PC-3 (cell line): ENCODE measurements around the gene PIM1.

Experiments used
- EZH2 ChIP-seq: fragments of 300-600 bp; sonication (generic); IDR thresholded peaks from one replicate; pipeline ENCODE4 v1.6.1; 2017; ENCODE audit warnings: antibody characterized with exemption, mild to moderate bottlenecking, low read length; ENCODE audit not compliant: unreplicated experiment
- EZH2phosphoT487 ChIP-seq: fragments of 300-600 bp; sonication (generic); IDR thresholded peaks from 2 replicates; pipeline ENCODE4 v1.6.1; 2018; ENCODE audit warnings: mild to moderate bottlenecking, antibody characterized with exemption, low read length, borderline replicate concordance
- TF ChIP-seq, protein P1 (sequence below): fragments of 300-600 bp; sonication (generic); conservative IDR thresholded peaks from 2 replicates; pipeline ENCODE4 v1.5.1; 2017; ENCODE audit warnings: antibody characterized with exemption, low read depth, mild to moderate bottlenecking, low read length

DNA sequence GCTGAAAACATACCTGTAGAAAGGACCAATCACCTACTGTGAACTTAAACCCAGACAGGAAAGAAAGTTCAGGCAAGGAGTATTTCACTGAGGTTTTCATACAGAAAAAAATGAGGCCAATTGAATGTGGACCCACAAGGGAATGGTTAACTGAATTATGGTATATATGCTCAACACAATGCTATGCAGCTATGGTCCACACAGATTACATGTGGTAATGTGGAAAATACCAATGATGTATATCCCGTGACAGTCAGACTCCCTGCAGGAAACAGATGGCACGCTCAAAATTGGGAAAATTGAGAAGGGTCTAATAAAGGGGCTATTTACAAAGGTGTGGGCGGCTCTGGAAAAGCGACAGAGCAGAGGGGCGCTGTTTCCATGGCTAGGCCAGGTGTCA lies 47.1 kb upstream of the PIM1 start:
- TF ChIP-seq, protein P1, sequence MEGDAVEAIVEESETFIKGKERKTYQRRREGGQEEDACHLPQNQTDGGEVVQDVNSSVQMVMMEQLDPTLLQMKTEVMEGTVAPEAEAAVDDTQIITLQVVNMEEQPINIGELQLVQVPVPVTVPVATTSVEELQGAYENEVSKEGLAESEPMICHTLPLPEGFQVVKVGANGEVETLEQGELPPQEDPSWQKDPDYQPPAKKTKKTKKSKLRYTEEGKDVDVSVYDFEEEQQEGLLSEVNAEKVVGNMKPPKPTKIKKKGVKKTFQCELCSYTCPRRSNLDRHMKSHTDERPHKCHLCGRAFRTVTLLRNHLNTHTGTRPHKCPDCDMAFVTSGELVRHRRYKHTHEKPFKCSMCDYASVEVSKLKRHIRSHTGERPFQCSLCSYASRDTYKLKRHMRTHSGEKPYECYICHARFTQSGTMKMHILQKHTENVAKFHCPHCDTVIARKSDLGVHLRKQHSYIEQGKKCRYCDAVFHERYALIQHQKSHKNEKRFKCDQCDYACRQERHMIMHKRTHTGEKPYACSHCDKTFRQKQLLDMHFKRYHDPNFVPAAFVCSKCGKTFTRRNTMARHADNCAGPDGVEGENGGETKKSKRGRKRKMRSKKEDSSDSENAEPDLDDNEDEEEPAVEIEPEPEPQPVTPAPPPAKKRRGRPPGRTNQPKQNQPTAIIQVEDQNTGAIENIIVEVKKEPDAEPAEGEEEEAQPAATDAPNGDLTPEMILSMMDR: no peak
- TF ChIP-seq EZH2phosphoT487: no peak
- no peak for TF ChIP-seq EZH2
